ENCODE results near the gene UCHL1.

The UCHL1 gene

GRCh38 chr4:41282366-41282765, 25.6 kb downstream of the UCHL1 start:
- Histone ChIP-seq H3K27ac (ENCODE audit: low read depth, low read length, poor library complexity, severe bottlenecking) (no peak overlapping the region), H3K4me1 (ENCODE audit: insufficient read depth, low read length, severe bottlenecking) (no peaks in the 10 kb centered on the region), H4K20me1 (ENCODE audit: insufficient read depth, low read length) (no peaks in the 10 kb centered on the region), H3K9me3 (ENCODE audit: low read length) (no peaks in the 10 kb centered on the region), H3K36me3 (ENCODE audit: insufficient read depth, low read length) (no peaks in the 10 kb centered on the region), H3K9me2 (ENCODE audit: low read depth, low read length) (no peaks in the 10 kb centered on the region), H3K4me2 (ENCODE audit: low read length) (no peak overlapping the region), H2AFZ (ENCODE audit: low read length) (no peak overlapping the region), H3K4me3 (ENCODE audit: low read depth, low read length, poor library complexity, severe bottlenecking) (no peak overlapping the region), H3K9ac (ENCODE audit: low read length) (no peak overlapping the region), H3K79me2 (ENCODE audit: insufficient read depth, low read length) (no peaks in the 10 kb centered on the region), H3K27me3 (ENCODE audit: insufficient read depth, low read length) (no peaks in the 10 kb centered on the region), H3F3A (ENCODE audit: insufficient read depth, low read length) (no peaks in the 10 kb centered on the region)
- TF ChIP-seq CTCF (IDR thresholded peaks at IDR 0.05; ENCODE audit: low read length) = no peak
- TF ChIP-seq EZH2 (IDR thresholded peaks at IDR 0.05; ENCODE audit: borderline replicate concordance, low read length) = no peak

GRCh38 chr4:41285202-41285863, 28.6 kb downstream of the UCHL1 start:
- H3K4me1 ChIP-seq (ENCODE audit: insufficient read depth, low read length, severe bottlenecking) = no peaks in the 10 kb centered on the region
- no peak overlapping the region for H2AFZ ChIP-seq (ENCODE audit: low read length)
- H3K79me2 ChIP-seq (ENCODE audit: insufficient read depth, low read length) = no peaks in the 10 kb centered on the region
- H3K9me2 ChIP-seq (ENCODE audit: low read depth, low read length) = no peaks in the 10 kb centered on the region
- no peaks in the 10 kb centered on the region; the same call in 1 of the 2 replicates for H3K36me3 ChIP-seq (ENCODE audit: insufficient read depth, low read length)
- no peaks in the 10 kb centered on the region for H3K27me3 ChIP-seq (ENCODE audit: insufficient read depth, low read length)
- H3K4me2 ChIP-seq (ENCODE audit: low read length) = no peak overlapping the region
- no peak overlapping the region for H3K27ac ChIP-seq (ENCODE audit: low read depth, low read length, poor library complexity, severe bottlenecking)
- H3K9me3 ChIP-seq (ENCODE audit: low read length) = peaks cover 6% of the 10 kb centered on the region; the same call in 1 of the 2 replicates
- TF ChIP-seq CTCF (IDR thresholded peaks at IDR 0.05; ENCODE audit: low read length) = no peak
- TF ChIP-seq EZH2 (IDR thresholded peaks at IDR 0.05; ENCODE audit: borderline replicate concordance, low read length) = no peak
- no peaks in the 10 kb centered on the region for H3F3A ChIP-seq (ENCODE audit: insufficient read depth, low read length)
- no peak overlapping the region for H3K9ac ChIP-seq (ENCODE audit: low read length)
- no peak overlapping the region for H3K4me3 ChIP-seq (ENCODE audit: low read depth, low read length, poor library complexity, severe bottlenecking)
- H4K20me1 ChIP-seq (ENCODE audit: insufficient read depth, low read length) = no peaks in the 10 kb centered on the region

- peaks cover 6% of the 10 kb centered on the region; the same call in 1 of the 2 replicates for H3K9me3 ChIP-seq (ENCODE audit: low read length)
- no peaks in the 10 kb centered on the region for H3K79me2 ChIP-seq (ENCODE audit: insufficient read depth, low read length)
- H3K4me1 ChIP-seq (ENCODE audit: insufficient read depth, low read length, severe bottlenecking) = no peaks in the 10 kb centered on the region
- H3F3A ChIP-seq (ENCODE audit: insufficient read depth, low read length) = no peaks in the 10 kb centered on the region
- TF ChIP-seq EZH2 (IDR thresholded peaks at IDR 0.05; ENCODE audit: borderline replicate concordance, low read length) (no peak), CTCF (IDR thresholded peaks at IDR 0.05; ENCODE audit: low read length) (no peak)
- no peak overlapping the region for H3K9ac ChIP-seq (ENCODE audit: low read length)
- no peaks in the 10 kb centered on the region for H3K27me3 ChIP-seq (ENCODE audit: insufficient read depth, low read length)
- H3K4me3 ChIP-seq (ENCODE audit: low read depth, low read length, poor library complexity, severe bottlenecking) = no peak overlapping the region
- H3K36me3 ChIP-seq (ENCODE audit: insufficient read depth, low read length) = no peaks in the 10 kb centered on the region; the same call in 1 of the 2 replicates
- no peaks in the 10 kb centered on the region for H3K9me2 ChIP-seq (ENCODE audit: low read depth, low read length)
- H3K4me2 ChIP-seq (ENCODE audit: low read length) = no peak overlapping the region
- H4K20me1 ChIP-seq (ENCODE audit: insufficient read depth, low read length) = no peaks in the 10 kb centered on the region
- H3K27ac ChIP-seq (ENCODE audit: low read depth, low read length, poor library complexity, severe bottlenecking) = no peak overlapping the region
- H2AFZ ChIP-seq (ENCODE audit: low read length) = no peak overlapping the region
Measured at GRCh38 chr4:41285864-41286235, 29.1 kb downstream of the UCHL1 start.
